Stimulated activated naive CD4-positive, alpha-beta T cell (primary cell): ENCODE results near the gene SIRT2.

ENCODE experiments used
- DNase-seq, 6 experiments: peaks; one replicate each; lab custom pipeline; 2025; lab: John Stamatoyannopoulos, UW

SIRT2 gene

GRCh38 chr19:38920602-38921419, 21.4 kb upstream of the SIRT2 start:
- DNase-seq: no peak

DNA sequence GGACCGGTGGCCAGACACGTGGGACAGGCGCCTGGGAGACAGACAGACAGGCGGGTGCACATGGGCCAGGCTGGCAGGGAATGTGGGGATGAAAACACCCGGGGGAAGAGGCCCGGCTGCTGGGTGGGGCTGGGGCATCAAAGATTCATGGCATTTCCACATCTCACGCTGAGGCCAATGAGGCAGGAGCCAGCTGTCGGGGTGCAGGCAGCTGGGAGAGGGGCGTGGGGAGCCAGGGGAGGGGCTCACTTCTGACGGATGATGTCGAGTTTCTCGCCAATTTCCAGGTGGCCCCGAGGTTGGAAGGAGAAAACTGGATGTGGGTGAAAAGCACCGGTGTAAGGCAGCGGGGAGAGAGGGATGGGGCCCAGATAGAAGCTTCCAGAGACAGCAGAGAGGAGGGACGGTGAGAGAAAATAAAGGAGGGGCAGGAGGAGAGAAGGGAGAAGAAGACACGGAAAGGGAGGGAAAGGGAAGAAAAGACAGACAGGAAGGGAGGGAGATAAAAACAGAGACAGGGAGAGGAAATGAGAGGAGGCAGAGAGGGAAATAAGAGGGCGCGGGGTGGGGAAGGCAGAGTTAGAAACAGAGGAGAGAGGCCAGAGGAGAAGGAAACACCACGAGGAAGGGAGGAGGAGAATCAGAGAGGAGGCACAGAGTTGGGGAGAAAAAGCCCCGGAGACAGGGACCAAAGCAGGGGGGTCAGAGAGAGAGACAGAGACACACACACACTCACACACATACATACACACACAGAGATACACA, 20.6 kb upstream of the SIRT2 start:
- DNase-seq: no peak

- no peak for DNase-seq
Observed at GRCh38 chr19:38918526-38918925, 19.1 kb upstream of the SIRT2 start.

GRCh38 chr19:38917921-38918491, 18.6 kb upstream of the SIRT2 start:
- no peak for DNase-seq

DNA sequence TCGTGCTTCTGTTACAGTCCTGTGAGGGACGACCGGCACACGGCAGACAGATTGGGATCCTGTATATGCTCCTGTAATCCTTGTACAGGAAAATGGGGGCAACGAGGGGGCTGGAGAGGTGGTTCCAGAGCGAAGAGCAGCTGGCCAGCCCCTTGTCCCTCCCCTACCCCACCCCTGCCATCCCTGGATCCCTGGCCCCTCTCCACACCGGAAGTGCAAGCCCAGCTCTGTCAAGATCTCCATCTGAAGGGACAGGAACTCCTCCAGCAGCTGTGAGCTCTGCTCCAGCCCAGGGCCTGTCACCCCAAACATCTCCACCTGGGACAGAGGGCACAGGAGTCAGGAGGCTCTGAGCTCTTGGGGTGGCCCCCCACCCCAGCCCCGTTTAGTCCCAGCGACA, 18.1 kb upstream of the SIRT2 start:
- DNase-seq: no peak

GRCh38 chr19:38915329-38916321, 16.2 kb upstream of the SIRT2 start:
- no peak for DNase-seq

GRCh38 chr19:38913958-38914357, 14.5 kb upstream of the SIRT2 start:
- DNase-seq: no peak

- DNase-seq: no peak
Observed at GRCh38 chr19:38912600-38913514, 13.4 kb upstream of the SIRT2 start.

DNA sequence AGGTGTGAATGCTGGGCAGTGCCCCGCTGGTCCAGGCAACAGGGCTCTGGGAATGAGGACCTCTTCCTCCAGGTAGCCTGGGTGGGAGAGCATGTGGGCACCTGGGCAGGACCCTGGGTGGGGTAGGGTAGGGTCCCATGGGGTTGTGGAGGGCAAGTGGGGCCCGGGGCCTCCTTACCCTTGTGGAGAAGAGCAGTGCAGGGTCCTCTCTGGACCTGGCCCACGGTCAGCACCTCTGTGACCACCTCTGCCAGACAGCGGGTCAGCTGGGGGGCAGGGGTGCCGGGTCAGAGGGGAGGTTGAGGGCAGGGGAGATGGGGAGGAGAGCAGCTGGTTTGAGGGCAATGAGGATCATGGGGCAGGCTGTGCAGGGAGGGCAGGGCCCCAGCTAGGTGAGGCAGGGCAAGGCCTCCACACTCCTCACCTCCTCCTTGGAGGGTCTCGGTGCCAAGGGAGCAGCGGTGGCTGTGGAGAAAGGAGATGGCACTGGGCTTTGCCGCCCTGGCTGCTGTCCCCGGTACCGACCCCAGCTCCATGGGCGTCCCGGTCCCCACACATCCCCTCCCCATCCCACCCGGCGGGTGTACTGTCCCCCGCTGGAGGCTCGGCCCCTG, 12.1 kb upstream of the SIRT2 start:
- DNase-seq: no peak

DNA sequence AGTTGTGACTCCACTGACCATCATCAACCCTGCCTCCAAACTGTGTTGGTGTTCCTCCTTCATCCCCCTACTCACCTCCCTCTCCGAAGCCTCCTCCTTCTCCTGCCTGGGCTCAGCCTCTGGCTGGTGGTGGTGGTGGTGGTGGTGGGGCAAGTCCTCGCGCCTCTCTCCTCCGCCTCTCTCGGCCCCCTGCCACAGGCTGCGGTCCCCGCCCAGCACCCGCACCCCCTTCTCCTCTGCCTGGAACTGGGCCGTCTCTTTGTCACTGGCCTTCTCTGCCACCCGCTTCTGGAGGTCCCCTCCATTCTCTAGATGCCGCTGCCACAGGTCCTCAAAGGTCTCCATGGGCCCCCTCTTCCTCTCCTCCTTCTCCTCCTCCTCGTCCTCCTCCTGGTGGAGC, 11.1 kb upstream of the SIRT2 start:
- no peak for DNase-seq

DNA sequence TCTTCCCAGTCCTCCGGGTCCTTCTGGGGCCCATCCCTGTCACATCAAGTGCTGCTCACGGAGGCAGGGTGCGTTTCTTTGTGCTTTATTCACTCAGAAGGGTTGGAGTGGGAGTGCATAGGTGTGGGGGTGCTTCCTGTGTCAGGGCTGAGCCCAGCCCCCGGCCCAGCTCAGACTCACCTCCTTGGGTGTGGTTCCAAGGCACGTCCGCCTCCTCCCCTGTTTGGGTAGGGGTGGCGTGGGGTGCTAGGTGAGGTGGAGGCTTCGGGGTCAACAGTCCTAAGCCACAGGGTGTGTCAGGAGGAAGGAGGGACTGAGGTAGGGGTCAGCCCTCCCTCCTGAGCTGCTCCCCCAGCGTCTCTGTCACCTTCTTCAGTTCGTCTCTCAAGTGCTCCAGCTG, 9.5 kb upstream of the SIRT2 start:
- DNase-seq: peak in 1 of 6 experiments; percentile 8

- DNase-seq: no peak
Observed at GRCh38 chr19:38907670-38908069, 8.3 kb upstream of the SIRT2 start.

- DNase-seq: no peak
Observed at GRCh38 chr19:38907227-38907626, 7.8 kb upstream of the SIRT2 start.

GRCh38 chr19:38905620-38906019, 6.2 kb upstream of the SIRT2 start:
- DNase-seq: no peak

- DNase-seq: no peak
Observed at GRCh38 chr19:38904581-38905539, 5.4 kb upstream of the SIRT2 start.

- no peak for DNase-seq
Observed at GRCh38 chr19:38901683-38902082, 2.3 kb upstream of the SIRT2 start.

DNA sequence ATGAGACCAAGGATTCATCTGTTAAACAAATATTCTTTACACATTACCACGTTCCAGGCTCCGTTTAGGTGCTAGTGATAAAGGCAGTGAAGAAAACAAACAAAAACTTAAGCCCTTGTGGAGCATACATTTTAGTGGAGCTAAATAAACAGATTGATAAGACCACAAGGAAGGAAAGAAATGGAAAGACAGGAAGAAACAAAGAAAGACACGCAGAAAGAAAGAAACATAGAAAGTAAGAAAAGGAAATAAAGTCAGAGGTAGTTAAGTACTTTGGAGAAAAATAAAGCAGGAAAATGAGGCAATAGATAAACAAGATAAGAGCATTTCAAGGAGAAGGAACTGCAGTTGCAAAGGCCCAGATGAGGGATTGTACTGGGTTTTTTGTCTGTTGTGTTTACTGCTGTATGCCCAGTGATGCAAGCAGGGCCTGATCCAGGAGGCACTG, 1.3 kb upstream of the SIRT2 start:
- no peak for DNase-seq

DNA sequence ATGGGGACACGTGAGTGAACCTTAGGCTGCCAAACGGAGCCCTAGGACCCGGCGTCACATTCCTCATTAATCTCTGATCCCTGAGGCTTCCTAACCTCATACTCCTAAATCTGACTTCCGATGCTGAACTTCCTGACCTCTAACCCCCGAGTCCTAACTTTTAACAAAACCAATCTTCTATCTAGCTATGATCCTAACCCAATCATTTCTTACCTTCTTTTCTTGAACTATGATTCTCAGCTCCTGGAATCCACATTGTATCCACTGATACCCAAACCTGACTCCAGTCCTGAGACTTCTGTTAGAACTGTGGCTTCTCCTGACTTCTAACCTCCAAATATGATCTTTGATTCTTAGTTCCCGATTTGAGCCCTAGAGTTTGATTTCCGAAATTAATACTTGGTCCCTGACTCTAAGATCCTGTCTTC, 798 bp upstream of the SIRT2 start:
- no peak for DNase-seq
